Nephron progenitor cell (in vitro differentiated cells): ENCODE measurements around the gene FCER2.

ENCODE experiments used
- DNase-seq: peaks from one replicate; pipeline ENCODE4 v3.0.0; 2021
- H3K27ac Mint-ChIP-seq: 2 replicates; pipeline ENCODE4 v1.8.0; 2021; ENCODE audit warnings: mild to moderate bottlenecking, moderate library complexity, mixed read lengths
- H3K27me3 Mint-ChIP-seq: 2 replicates; pipeline ENCODE4 v1.8.0; 2021; ENCODE audit warnings: mild to moderate bottlenecking, low read depth, mixed read lengths; ENCODE audit not compliant: poor library complexity
- H3K36me3 Mint-ChIP-seq: 2 replicates; pipeline ENCODE4 v1.8.0; 2021; ENCODE audit warnings: low read depth, mixed read lengths
- H3K4me1 Mint-ChIP-seq: 2 replicates; pipeline ENCODE4 v1.8.0; 2021; ENCODE audit warnings: mixed read lengths
- H3K4me3 Mint-ChIP-seq: 2 replicates; pipeline ENCODE4 v1.8.0; 2021; ENCODE audit warnings: mild to moderate bottlenecking, moderate library complexity, mixed read lengths
- H3K9me3 Mint-ChIP-seq: 2 replicates; pipeline ENCODE4 v1.8.0; 2021; ENCODE audit warnings: mild to moderate bottlenecking, moderate library complexity, mixed read lengths
- TF ChIP-seq, protein P1 (sequence below): fragments of 200-600 bp; sonication (generic); IDR thresholded peaks from 2 replicates; pipeline ENCODE4 v1.5.0; 2021; ENCODE audit warnings: antibody characterized with exemption

Gene FCER2

GRCh38 chr19:7674010-7675005 is 27.6 kb downstream of the FCER2 start:
- H3K27me3 Mint-ChIP-seq: peaks cover 87% of the 10 kb centered on the region
- H3K4me3 Mint-ChIP-seq: no peak overlapping the region
- peak; percentile 39 for DNase-seq
- H3K9me3 Mint-ChIP-seq: peaks cover 15% of the 10 kb centered on the region
- H3K36me3 Mint-ChIP-seq: no peaks in the 10 kb centered on the region
- no peak overlapping the region for H3K27ac Mint-ChIP-seq
- TF ChIP-seq, protein P1, sequence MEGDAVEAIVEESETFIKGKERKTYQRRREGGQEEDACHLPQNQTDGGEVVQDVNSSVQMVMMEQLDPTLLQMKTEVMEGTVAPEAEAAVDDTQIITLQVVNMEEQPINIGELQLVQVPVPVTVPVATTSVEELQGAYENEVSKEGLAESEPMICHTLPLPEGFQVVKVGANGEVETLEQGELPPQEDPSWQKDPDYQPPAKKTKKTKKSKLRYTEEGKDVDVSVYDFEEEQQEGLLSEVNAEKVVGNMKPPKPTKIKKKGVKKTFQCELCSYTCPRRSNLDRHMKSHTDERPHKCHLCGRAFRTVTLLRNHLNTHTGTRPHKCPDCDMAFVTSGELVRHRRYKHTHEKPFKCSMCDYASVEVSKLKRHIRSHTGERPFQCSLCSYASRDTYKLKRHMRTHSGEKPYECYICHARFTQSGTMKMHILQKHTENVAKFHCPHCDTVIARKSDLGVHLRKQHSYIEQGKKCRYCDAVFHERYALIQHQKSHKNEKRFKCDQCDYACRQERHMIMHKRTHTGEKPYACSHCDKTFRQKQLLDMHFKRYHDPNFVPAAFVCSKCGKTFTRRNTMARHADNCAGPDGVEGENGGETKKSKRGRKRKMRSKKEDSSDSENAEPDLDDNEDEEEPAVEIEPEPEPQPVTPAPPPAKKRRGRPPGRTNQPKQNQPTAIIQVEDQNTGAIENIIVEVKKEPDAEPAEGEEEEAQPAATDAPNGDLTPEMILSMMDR: no peak
- peaks cover 17% of the 10 kb centered on the region for H3K4me1 Mint-ChIP-seq

- Mint-ChIP-seq H3K4me1 (peaks cover 5% of the 10 kb centered on the region), H3K27ac (no peak overlapping the region), H3K4me3 (no peak overlapping the region), H3K9me3 (peaks cover 15% of the 10 kb centered on the region), H3K36me3 (no peaks in the 10 kb centered on the region), H3K27me3 (peaks cover 95% of the 10 kb centered on the region)
- DNase-seq: no peak
- TF ChIP-seq, protein P1: no peak
Measured at GRCh38 chr19:7672522-7672921, 29.4 kb downstream of the FCER2 start.

GRCh38 chr19:7670790-7671189 is 31.1 kb downstream of the FCER2 start:
- TF ChIP-seq, protein P1: no peak
- peak overlapping the region; percentile 82 for H3K4me3 Mint-ChIP-seq
- H3K27ac Mint-ChIP-seq: no peak overlapping the region
- H3K9me3 Mint-ChIP-seq: peaks cover 15% of the 10 kb centered on the region
- DNase-seq: no peak
- no peaks in the 10 kb centered on the region for H3K4me1 Mint-ChIP-seq
- no peaks in the 10 kb centered on the region for H3K36me3 Mint-ChIP-seq
- H3K27me3 Mint-ChIP-seq: peaks cover 95% of the 10 kb centered on the region

DNA sequence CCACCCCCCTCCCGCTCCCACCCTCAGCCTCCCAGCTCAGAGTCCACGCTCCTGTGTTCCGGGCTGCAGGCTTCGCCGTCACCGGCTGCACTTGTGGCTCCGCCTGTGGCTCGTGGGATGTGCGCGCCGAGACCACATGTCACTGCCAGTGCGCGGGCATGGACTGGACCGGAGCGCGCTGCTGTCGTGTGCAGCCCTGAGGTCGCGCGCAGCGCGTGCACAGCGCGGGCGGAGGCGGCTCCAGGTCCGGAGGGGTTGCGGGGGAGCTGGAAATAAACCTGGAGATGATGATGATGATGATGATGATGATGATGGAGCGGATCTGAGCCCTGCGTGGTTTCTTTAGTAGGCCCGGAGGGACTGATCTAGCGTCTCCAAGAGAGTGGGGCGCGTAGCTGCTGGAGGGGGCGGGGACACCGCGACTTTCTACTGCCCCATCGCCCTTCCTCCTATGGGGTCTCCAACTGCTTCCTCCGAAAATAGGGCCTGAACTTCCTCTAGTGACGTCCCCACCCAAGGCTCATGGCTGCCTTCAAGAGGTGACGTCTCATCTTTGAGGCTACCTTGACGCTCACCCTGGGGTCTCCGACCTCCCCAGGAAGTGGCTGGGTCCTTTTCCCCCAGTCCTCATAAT is 31.7 kb downstream of the FCER2 start:
- peak; percentile 58 for DNase-seq
- Mint-ChIP-seq H3K27ac (no peak overlapping the region), H3K36me3 (no peaks in the 10 kb centered on the region), H3K9me3 (peaks cover 15% of the 10 kb centered on the region), H3K4me3 (peak overlapping the region; percentile 82), H3K4me1 (no peaks in the 10 kb centered on the region), H3K27me3 (peaks cover 97% of the 10 kb centered on the region)
- TF ChIP-seq, protein P1: no peak

DNA sequence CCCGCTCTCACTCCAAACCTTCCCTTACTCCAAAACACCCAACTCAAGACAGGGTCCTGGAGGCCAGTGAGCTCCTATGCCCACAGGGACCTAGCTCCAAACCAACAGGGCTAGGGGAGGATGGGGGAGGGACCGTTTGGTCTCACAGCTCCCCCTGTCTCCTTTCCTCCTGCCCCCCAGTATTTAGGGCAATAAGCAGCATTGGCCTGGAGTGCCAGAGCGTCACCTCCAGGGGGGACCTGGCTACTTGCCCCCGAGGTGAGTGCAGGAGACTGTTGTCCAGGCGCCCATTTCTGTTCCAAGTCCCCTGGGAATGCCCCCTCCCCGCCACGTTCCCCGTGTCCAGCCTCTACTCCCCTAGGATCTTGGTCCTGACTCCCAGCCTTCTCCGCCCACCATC is 32.3 kb downstream of the FCER2 start:
- H3K4me3 Mint-ChIP-seq: peak overlapping the region; percentile 60
- peaks cover 14% of the 10 kb centered on the region for H3K9me3 Mint-ChIP-seq
- peaks cover 97% of the 10 kb centered on the region for H3K27me3 Mint-ChIP-seq

More for the DNA sequence above, 32.3 kb downstream of the FCER2 start:
- Mint-ChIP-seq H3K27ac (no peak overlapping the region), H3K4me1 (no peaks in the 10 kb centered on the region), H3K36me3 (no peaks in the 10 kb centered on the region)
- no peak for DNase-seq
- TF ChIP-seq, protein P1: no peak
